NCI-H128 (cell line): ENCODE measurements around the gene RASSF10.
"Not testable (repeated sequence)": the region's sequence is repeated elsewhere in the genome, so short reads cannot be mapped to it uniquely, and the experiment has no call there.

ENCODE experiments used
- DNase-seq: peaks from one replicate; lab custom pipeline; 2025; ENCODE audit not compliant: unreplicated experiment; lab: John Stamatoyannopoulos, UW

RASSF10 gene

DNA sequence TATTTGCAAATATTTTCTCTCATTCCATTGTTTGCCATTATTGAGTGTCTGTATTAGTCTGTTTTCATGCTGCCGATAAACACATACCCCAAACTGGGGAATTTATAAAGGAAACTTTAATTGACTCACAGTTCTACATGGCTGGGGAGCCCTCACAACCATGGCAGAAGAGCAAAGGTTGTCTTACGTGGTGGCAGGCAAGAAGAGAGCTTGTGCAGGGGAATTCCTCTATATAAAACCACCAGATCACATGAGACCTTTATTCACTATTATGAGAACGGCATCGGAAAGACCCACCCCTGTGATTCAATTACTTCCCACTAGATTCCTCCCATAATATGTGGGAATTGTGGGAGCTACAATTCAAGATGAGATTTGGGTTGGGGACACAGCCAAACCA lies 10.2 kb downstream of the RASSF10 start:
- DNase-seq = no peak

DNA sequence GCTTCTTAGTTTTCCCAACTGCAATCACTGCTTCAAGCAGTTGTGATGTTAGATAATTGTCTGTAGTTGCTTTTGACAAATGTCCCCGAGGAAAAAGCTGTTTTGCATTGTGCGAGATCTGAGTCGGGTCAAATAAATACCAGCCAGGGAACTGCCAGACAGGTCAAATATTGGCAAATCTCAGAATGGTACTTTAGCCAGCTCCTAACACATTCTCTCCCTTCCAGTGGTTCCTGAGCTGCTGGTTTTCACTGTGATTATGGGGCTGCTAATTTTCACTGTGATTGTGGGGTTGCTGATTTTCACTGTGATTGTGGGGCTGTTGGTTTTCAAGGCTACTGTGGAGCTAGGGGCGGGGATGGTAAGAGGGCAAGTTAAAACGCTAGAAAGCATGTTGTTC lies 14.3 kb downstream of the RASSF10 start:
- no peak for DNase-seq

DNA sequence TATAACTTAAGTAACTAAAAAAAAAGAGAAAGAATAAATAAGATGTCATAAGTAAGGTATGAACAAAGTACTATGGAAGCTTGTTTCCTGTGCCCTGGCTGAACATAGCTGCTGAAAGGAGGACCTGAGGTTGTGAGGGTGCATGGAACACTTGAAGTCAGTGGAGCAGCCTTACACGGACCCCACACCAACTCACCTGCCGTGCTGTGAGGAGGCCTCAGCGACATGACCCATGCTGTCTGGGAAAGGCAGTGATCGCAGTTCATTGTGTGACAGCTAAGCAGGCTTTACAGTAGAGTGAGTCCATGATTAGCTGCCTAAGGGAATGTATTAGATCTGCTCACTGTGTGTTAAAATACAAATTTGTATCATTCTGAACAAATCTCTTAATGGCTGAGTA lies 17.6 kb downstream of the RASSF10 start:
- DNase-seq = no peak

DNA sequence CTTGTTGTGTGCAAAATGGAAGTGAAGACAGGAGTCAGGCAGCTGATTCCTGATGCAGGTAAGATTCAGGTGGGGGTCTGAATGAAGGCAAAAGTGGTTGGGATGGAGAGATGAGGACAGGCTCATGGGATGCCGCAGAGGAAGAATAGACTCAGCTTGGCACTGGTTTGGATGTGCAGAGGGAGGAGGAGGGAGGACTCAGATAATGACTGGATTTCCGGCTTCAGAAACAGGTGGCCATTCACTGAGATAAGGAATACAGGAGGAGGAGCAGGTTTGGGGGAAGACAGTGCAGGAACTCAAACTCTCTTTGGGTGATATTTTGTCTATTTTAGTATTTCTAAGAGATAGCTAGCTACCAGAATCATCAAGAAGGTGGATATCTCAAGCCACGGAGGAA lies 19.2 kb downstream of the RASSF10 start:
- DNase-seq = no peak

DNA sequence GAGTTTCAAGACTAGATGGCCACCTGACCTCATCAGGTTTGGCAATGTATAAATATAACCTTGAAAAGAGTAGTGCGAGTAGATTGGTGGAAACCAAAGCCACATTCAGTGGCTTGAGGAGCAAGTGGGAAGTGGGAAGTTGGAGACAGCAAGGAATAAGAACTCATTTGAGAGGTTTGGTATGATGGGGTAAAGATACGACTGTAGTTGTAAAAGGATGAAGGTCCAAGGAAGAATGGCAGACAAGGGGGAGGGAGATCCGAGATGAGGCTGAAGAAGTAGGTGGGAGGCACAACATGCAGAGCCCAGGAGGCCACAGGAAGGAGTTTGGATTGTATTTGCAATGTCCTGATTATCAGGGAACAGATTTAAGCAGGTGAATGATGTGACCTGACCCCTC lies 20.8 kb downstream of the RASSF10 start:
- no peak for DNase-seq

DNA sequence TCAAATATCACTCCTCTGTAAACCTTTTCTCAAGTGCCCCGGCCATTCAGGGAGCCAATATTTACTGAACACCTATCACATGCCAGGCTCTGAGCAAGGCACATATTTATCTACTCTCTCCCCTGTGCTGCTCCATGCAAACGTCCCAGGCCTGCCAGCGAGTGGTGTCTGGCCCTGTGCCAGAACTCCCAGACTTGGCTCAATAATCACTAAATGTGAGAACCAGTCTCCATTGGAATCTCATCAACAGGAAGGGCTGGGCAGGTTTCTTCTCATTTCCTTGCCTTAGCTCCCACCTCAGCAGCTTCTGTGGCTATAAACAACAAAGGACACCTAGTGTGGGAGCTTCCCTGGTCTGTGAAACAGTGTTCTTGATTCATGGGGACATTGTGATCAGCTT lies 21.7 kb downstream of the RASSF10 start:
- no peak for DNase-seq

DNA sequence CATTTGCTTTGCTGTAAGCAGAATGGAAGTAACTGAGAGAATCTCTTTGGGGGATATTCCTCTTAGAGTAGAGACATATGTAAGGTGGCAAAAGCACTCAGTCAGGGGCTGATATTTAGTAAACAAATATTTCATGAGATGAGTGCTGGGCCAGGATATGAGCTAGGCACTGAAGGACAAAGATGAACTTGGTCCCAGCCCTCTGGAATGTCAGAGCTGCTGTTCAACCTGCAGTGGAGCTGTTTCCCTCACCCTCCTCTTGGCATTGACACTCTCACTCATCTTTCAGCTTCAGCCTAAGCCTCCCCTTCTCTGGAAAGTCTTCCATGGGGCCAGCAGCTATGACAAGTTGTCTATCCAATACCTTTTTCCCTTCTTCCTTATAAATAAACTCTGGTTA lies 22.2 kb downstream of the RASSF10 start:
- DNase-seq = no peak

DNA sequence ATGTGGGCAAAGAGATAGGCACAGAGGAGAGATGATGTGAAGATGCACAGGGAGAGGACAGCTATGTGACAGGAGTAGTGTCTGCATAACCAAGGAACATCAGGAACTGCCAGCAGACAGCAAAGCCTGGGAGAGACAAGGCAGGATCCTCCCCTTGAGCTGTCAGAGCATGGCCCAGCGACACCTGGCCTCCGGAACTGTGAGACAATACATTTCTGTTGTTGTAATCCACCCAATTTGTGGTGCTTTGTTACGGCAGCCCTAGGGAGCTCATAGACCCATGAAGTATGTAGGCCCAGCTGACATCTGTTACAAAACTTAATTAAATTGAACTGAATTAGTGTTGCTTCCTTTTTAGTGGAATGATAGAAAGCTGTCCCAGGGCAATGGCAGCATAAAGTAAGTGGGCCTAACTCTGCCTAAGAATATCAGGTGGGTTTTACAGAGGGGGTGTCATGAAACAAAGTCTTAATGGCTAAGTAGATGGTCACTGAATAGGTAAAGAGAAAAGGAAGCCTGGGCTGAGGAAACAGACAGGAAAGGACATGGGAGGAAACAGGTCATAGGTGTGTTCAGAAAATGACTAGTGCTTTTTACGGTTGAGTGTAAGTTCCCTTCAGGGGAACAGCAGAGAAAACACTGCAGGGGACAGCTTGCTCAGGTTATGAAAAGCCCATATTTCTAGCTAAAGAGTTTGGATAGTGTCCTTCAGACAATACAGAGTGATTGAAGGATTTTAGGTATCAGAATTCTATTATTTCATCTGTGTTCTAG lies 24.8 kb downstream of the RASSF10 start:
- DNase-seq = no peak

DNA sequence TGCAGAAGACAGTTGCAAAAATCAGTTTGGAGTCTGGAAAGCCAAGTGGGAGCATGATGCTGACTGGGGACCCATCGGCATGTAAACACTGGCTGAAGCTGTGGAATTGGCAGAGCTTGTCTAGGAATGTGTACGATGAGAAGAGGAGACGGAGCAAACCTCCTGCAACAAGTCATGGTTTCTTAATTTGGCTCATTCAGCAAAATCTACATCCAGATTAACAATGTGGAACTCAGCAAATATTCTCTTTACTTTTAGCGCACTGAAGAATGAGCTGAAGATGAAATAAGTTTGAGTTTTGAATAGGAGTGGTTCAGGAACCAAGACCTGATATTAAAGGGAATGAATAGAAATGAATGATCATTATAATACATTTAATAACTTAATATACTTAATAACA lies 26.6 kb downstream of the RASSF10 start:
- DNase-seq = no peak

DNA sequence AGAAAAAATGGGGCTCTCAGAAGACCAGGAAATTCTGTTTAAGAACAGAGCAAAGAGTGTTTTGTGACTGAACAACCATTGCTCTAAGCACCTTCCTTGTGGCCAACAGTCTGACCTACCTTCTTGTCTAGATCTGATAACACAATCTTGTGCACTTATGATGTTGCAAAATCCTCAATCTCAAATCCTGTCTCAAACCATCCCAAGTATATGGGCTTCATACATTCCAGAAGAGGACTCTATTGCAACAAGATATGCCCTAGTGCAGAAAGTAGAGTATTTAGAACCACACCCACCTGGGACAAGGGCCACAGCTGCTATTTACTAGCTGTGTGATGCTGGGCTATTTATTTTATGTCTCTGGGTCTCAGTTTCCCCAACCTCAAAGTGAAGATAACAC lies 27.1 kb downstream of the RASSF10 start:
- no peak for DNase-seq

DNA sequence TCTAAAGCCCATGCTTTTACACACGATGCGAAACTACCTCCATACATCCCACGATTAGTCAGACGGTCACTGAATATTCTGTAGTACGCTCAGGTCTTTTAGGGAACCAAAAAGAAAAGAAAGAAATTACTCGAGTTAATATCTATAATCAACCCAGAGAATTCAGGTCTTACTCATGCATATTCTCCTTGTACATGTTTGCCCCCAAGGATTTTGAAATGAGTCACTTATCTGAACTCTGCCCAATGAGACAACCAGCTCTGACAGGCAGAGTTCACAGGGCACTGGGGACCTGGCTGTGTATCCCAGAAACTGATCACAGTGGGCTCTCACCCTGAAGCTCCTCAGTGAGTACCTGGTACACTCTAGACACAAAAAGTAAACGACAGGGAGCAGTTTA lies 29.2 kb downstream of the RASSF10 start:
- DNase-seq = no peak

DNA sequence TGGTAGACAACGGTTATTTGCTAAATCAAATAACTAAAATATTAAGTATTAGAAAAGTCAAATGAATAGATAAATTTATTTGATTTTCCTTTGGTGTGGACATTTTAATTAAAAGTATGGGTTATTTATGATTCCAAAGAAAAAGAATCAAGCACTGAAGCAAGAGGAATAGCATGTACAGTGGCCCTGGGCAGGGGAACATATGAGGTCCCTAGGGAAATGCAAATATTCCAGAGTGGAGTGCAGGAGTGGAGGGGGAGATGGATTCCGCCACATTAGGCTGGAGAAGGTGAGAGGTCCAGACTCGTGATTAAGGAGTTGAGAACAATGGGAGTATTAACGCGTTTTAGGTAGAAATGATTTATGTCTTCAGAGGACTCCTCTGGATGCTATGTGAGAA lies 30.0 kb downstream of the RASSF10 start:
- no peak for DNase-seq

DNA sequence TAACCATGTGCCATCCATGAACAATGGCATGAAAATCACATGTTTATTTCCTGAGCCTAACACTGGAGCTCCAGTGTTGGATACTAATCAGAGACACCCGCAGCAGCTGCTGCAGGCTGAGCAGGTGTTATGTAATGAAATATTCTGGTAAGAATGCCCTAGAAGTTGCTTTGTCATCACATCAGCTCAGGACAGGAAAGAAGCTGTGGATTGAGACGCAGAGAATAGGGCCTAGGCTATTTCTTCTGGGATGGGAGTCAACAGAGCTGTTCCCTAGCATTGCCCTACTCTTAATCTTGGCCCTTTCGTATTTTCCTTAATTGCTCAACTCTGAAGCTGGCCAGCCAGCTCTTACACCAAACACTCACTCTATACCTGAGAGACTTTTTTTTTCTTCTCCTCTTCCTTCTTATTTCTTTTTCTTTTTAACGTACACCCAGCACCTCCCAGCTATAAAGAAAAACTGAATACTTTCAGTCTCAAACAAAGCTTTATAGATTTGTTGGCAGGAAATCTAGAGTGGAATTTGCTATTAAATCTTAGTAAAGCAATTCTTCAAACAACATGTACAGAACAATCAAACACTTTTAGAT lies 31.9 kb downstream of the RASSF10 start:
- DNase-seq = no peak

DNA sequence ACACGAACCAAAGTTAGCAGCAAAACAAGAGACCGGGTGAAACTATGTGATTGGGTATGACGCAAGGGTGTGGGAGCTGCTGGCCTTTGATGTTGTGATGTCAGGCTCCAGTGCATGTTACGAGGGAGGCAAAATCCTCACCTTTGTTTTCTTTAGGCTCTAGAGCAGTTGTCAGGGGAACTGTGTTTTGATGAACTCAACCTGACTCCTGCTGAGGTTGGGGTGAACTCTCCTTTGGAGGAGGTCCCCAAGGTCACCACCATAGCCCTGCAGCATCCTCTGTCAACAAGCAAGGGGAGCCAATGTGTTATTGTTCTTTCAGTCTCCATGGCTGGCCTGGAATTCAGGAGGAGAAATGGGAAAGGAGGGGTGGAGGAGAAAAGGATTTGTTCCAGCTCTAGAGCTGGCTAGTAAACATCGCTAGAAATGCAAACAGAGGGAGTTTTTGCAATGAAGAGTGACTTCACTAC lies 33.8 kb downstream of the RASSF10 start:
- DNase-seq = no peak

DNA sequence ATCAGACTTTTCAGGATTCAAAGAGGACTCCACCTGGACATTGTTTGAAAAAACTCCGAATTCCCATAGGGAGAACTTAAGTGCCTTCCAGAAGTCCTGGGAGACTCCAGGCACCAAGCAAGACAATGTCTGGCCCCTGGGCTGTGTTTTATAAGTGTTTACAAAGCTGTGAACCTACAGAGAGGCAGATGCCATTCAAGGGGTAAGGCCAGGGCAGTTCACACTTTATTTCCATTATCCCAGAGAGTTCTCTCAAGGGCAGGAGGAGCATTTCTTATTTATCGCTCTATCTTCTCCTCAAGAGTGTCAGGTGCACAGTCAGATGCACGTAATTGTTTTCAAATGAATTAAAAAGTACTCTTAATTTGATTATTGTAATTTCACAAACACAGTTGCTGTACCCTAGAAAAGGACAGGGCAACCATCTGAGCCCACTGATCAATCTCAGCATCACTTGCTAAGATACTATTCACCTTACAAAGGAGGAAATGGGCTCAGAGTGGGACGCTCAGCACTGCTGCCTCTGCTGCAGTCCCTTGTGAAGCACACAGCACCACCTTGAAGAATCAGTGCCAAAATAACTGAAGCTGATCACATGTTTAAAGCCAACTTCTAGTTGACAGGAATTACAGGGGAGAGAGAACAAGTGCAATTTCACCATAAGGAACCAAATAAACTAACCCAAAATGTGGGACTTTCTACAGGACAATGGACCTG lies 35.0 kb downstream of the RASSF10 start:
- DNase-seq = no peak

DNA sequence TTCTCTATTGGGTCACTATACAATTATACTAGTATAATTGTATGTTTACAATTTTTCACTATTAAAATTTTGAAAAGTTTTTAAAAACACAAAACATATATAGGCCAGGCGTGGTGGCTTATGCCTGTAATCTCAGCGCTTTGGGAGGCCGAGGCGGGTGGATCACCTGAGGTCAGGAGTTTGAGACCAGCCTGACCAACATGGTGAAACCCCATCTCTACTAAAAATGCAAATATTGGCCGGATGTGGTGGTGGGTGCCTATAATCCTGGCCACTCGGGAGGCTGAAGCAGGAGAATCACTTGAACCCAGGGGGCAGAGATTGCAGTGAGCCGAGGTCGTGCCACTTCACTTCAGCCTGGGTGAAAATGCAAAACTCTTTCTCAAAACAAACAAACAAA lies 36.0 kb downstream of the RASSF10 start:
- DNase-seq = not testable (repeated sequence)

DNA sequence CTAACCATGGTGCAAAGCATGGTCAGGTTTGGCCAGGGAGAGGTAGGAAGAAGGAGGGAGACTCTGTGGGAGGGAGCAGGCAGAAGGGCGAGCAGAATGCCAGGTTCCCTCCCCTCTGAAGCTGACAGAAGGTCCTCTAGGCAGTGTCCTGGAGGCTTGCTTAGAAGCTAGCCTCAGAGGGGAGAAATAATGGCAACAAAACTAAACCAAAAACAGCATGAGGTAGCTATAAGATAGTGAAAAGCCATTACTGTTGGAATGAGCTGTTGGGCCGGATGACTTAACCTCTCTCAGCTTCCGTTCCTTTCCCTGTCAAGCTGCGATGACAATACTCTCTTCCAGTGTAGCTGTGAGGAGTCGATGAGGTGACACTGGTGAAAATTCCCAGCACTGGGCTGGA lies 36.6 kb downstream of the RASSF10 start:
- DNase-seq = no peak

DNA sequence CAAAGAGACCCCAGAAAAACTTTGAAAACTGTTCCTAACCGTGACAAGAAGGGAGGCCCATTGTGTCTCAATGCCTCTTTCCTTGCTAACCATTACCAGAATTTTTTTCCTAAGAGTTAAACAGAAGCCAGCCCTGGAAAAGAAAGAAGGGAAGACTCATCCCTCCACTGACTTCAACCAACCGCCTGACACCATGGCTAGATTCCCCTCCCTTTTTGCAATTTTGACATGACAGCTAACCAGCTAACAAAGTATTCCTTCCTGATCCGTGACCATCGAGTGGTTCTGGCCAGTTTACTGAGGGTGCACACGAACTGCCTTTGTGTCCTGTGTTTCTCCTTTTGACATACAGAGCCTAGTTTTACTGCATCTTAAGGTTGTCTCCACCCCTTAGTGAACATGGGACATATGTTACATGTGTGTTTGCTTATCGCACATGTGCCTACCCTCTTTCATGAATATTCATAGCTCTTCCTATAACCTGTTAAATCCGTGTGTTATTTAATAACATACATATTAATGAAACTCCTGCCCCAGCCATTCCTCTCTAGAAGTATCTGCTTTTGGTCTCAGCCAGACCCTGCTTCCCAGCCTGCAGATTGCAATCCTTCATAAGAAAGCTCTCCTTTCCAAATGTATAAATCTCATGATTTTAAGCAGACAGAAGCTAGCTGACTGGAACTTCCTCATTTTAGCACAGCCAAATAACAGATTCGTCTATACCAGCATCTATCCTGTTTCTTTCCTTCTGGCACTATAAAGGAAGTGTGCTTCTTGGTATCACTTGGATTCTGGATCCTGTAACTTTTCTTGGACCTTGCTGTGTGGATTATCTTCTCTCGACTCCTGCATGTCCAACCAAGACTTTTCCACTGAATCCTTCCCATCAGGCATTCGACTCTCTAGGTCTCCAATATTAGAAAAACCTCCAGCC lies 37.8 kb downstream of the RASSF10 start:
- DNase-seq = no peak

DNA sequence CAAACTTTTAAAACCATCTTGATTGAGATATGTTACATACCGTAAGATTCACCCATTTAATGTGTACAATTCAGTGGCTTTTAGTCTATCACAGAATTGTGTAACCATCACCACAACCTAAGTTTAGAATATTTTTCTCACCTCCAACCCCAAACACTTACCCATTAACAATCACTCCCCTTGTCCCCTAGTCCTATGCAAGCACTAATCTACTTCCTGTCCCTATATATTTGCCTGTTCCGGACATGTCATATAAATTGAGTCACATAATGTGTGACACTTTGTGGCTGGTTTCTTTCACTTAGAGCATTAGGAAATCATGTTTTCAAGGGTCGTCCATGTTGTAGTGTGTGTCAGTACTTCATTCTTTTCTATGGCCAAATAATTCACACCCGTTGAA lies 38.8 kb downstream of the RASSF10 start:
- DNase-seq = no peak

DNA sequence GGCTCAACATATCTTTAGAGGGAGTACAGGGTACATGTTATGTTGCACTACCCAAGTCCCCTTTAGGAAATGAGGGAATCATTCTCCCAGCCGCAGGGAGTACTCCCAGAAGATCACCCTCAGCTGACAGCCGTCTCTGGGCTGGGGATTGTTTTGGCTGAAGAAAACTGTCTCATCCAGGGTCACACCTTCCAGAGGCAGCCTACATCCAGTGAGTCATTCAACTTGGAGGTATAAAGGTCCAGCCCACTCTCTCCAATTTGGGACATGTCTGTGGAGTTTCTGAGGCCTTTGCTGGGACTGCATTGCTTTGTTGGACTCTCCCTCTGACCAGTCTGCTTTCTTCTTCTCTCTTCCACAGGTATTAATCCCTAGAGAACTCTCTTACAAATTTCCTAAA lies 42.1 kb downstream of the RASSF10 start:
- DNase-seq = no peak

DNA sequence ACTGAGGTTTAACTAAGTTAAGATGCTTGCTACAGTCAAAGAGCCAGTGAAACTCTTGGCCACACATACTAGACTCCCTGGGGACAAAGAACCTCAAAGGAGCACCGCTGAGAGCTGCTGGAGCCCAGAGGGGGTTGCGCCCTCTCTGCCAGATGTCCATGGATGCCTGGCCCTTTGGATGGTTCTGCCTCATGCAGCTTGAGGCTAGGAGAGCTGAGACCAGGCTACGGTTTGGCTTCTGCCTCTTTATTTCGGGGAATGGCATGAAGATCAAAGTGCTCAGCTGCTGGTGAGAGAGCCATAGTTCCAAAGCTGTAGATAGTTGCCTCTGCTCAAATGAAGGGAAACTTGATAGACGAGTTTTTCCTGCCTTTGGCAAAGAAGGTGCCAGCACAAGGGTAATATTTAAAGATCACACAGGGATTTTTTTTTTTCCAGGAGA lies 43.0 kb downstream of the RASSF10 start:
- no peak for DNase-seq
